Fibroblast of gingiva (primary cell): ENCODE results near the gene DSG2.

Experiments
- DNase-seq: peaks from one replicate; pipeline ENCODE4 v3.0.0-alpha.2; 2011; ENCODE audit warnings: low read depth

DSG2 gene

DNA sequence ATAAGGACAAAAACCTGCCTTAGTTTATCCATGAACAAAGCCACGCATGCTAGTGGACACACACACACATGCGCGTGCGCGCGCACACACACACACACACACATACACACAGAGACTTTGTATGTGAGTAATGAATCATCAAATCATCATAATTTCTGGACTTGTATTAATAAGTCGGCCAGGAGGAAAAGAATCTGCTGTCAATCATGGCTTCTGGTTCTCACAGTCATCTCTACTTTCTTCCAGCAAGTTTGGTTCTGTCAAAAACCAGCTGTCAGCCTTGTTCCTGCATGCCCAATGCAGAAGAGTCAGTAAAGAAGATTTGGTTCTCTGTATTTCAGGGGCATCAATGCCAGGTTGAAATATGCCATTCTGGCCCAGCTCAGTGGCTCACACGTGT is 92.6 kb downstream of the DSG2 start:
- DNase-seq, result no peak

DNA sequence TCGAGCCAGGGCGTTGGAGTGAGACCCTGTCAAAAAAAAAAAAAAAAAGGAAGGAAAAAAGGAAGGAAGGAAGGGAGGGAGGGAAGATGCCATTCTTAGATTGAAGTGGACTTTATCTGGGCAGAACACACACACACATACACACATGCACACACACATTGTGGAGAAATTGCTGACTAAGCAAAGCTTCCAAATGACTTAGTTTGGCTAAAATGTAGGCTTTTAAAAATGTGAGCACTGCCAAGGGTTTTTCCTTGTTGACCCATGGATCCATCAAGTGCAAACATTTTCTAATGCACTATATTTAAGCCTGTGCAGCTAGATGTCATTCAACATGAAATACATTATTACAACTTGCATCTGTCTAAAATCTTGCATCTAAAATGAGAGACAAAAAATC is 93.1 kb downstream of the DSG2 start:
- no peak for DNase-seq

DNA sequence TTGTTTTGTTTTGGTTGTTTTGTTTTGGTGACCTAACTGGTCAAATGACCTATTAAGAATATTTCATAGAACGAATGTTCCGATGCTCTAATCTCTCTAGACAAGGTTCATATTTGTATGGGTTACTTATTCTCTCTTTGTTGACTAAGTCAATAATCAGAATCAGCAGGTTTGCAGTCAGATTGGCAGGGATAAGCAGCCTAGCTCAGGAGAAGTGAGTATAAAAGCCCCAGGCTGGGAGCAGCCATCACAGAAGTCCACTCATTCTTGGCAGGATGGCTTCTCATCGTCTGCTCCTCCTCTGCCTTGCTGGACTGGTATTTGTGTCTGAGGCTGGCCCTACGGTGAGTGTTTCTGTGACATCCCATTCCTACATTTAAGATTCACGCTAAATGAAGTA is 93.7 kb downstream of the DSG2 start, which contains the start of gene TTR:
Gene TTR (plus strand): TSS at position 250 of the 400 bp plus-strand sequence. CDS start 26 bp downstream, at position 276.
- no peak for DNase-seq

DNA sequence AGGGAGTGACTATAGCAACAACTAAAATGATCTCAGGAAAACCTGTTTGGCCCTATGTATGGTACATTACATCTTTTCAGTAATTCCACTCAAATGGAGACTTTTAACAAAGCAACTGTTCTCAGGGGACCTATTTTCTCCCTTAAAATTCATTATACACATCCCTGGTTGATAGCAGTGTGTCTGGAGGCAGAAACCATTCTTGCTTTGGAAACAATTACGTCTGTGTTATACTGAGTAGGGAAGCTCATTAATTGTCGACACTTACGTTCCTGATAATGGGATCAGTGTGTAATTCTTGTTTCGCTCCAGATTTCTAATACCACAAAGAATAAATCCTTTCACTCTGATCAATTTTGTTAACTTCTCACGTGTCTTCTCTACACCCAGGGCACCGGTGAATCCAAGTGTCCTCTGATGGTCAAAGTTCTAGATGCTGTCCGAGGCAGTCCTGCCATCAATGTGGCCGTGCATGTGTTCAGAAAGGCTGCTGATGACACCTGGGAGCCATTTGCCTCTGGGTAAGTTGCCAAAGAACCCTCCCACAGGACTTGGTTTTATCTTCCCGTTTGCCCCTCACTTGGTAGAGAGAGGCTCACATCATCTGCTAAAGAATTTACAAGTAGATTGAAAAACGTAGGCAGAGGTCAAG is 94.7 kb downstream of the DSG2 start:
- DNase-seq, result no peak

DNA sequence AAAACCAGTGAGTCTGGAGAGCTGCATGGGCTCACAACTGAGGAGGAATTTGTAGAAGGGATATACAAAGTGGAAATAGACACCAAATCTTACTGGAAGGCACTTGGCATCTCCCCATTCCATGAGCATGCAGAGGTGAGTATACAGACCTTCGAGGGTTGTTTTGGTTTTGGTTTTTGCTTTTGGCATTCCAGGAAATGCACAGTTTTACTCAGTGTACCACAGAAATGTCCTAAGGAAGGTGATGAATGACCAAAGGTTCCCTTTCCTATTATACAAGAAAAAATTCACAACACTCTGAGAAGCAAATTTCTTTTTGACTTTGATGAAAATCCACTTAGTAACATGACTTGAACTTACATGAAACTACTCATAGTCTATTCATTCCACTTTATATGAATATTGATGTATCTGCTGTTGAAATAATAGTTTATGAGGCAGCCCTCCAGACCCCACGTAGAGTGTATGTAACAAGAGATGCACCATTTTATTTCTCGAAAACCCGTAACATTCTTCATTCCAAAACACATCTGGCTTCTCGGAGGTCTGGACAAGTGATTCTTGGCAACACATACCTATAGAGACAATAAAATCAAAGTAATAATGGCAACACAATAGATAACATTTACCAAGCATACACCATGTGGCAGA is 97.3 kb downstream of the DSG2 start:
- DNase-seq, result no peak

DNA sequence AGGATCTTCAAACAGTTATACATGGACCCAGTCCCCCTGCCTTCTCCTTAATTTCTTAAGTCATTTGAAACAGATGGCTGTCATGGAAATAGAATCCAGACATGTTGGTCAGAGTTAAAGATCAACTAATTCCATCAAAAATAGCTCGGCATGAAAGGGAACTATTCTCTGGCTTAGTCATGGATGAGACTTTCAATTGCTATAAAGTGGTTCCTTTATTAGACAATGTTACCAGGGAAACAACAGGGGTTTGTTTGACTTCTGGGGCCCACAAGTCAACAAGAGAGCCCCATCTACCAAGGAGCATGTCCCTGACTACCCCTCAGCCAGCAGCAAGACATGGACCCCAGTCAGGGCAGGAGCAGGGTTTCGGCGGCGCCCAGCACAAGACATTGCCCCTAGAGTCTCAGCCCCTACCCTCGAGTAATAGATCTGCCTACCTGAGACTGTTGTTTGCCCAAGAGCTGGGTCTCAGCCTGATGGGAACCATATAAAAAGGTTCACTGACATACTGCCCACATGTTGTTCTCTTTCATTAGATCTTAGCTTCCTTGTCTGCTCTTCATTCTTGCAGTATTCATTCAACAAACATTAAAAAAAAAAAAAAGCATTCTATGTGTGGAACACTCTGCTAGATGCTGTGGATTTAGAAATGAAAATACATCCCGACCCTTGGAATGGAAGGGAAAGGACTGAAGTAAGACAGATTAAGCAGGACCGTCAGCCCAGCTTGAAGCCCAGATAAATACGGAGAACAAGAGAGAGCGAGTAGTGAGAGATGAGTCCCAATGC is 98.3 kb downstream of the DSG2 start:
- no peak for DNase-seq

DNA sequence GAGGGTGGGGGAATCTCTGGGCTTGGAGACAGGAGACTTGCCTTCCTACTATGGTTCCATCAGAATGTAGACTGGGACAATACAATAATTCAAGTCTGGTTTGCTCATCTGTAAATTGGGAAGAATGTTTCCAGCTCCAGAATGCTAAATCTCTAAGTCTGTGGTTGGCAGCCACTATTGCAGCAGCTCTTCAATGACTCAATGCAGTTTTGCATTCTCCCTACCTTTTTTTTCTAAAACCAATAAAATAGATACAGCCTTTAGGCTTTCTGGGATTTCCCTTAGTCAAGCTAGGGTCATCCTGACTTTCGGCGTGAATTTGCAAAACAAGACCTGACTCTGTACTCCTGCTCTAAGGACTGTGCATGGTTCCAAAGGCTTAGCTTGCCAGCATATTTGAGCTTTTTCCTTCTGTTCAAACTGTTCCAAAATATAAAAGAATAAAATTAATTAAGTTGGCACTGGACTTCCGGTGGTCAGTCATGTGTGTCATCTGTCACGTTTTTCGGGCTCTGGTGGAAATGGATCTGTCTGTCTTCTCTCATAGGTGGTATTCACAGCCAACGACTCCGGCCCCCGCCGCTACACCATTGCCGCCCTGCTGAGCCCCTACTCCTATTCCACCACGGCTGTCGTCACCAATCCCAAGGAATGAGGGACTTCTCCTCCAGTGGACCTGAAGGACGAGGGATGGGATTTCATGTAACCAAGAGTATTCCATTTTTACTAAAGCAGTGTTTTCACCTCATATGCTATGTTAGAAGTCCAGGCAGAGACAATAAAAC is 100.2 kb downstream of the DSG2 start:
- DNase-seq, result no peak
